PC-3 (cell line): ENCODE results near the gene LMBRD1.

Experiments used
- CTCF ChIP-seq: fragments of 300-600 bp; sonication (generic); conservative IDR thresholded peaks from 2 replicates; pipeline ENCODE4 v1.5.1; 2017; ENCODE audit warnings: antibody characterized with exemption, low read depth, mild to moderate bottlenecking, low read length
- EZH2phosphoT487 ChIP-seq: fragments of 300-600 bp; sonication (generic); IDR thresholded peaks from 2 replicates; pipeline ENCODE4 v1.6.1; 2018; ENCODE audit warnings: mild to moderate bottlenecking, antibody characterized with exemption, low read length, borderline replicate concordance

- TF ChIP-seq CTCF (no peak), EZH2phosphoT487 (no peak)
These were observed 131.4 kb downstream of the LMBRD1 start for GRCh38 chr6:69665437-69665836.
